Gastrocnemius medialis (tissue), 4 donors: ENCODE data around the gene COL6A3.

Source experiments
- POLR2A ChIP-seq, 2 donors: fragments of 450-650 bp; IDR thresholded peaks; one replicate each; pipeline ENCODE4 v1.6.1; 2017; ENCODE audit warnings: antibody characterized with exemption in 2 of 2, mild to moderate bottlenecking in 2 of 2, moderate library complexity in 2 of 2
- TF ChIP-seq, protein P1 (sequence below), 5 experiments: fragments of 450-650 bp in 3 of 5; fragments of 200-600 bp in 2 of 5; sonication (generic) in 2 of 5; IDR thresholded peaks in 4 of 5; conservative IDR thresholded peaks in 1 of 5; 1 replicate in 4 of 5; 2 replicates in 1 of 5; pipeline ENCODE4 v1.5.1; 2016 to 2019; ENCODE audit warnings: antibody characterized with exemption in 5 of 5, mild to moderate bottlenecking in 3 of 5, moderate library complexity in 3 of 5

DNA sequence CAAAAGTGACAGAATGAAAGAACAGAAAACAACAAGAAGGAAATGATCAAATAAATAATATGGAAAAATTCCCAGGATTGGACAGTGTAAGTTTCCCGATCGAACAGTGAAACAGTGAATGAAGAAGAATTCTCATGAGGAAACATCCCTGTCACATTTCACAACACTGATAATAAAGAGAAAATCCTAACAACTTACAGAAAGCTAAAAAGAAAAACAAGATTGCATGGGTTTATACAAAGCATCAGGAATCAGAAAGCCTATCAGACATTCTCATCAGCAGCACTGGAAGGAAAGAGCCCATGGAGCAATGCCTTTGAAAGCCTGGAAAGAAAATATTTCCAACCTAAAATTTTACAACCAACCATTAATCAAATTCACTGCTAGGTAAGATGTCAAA, 9.9 kb upstream of the COL6A3 start:
- TF ChIP-seq, protein P1, sequence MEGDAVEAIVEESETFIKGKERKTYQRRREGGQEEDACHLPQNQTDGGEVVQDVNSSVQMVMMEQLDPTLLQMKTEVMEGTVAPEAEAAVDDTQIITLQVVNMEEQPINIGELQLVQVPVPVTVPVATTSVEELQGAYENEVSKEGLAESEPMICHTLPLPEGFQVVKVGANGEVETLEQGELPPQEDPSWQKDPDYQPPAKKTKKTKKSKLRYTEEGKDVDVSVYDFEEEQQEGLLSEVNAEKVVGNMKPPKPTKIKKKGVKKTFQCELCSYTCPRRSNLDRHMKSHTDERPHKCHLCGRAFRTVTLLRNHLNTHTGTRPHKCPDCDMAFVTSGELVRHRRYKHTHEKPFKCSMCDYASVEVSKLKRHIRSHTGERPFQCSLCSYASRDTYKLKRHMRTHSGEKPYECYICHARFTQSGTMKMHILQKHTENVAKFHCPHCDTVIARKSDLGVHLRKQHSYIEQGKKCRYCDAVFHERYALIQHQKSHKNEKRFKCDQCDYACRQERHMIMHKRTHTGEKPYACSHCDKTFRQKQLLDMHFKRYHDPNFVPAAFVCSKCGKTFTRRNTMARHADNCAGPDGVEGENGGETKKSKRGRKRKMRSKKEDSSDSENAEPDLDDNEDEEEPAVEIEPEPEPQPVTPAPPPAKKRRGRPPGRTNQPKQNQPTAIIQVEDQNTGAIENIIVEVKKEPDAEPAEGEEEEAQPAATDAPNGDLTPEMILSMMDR (IDR thresholded peaks at IDR 0.05 in 4 of 5, conservative IDR thresholded peaks at IDR 0.05 in 1 of 5) = no peak
- TF ChIP-seq POLR2A (IDR thresholded peaks at IDR 0.05) = no peak
